ENCODE measurements around the gene MGME1.

GRCh38 chr20:17950670-17951069 lies 18.1 kb upstream of the MGME1 start:
- TF ChIP-seq SP140L (CRISPR knock-in tag; IDR thresholded peaks at IDR 0.05; ENCODE audit: borderline replicate concordance) (no peak), NR2C2 (CRISPR knock-in tag; IDR thresholded peaks at IDR 0.05; ENCODE audit: borderline replicate concordance) (no peak), PREB (CRISPR knock-in tag; IDR thresholded peaks at IDR 0.05) (no peak), ZNF17 (CRISPR knock-in tag; IDR thresholded peaks at IDR 0.05) (no peak), ZNF280D (CRISPR knock-in tag; IDR thresholded peaks at IDR 0.05) (no peak), ZNF354B (CRISPR knock-in tag; IDR thresholded peaks at IDR 0.05) (no peak), CTCF (CRISPR knock-in tag; IDR thresholded peaks at IDR 0.05) (no peak), MLXIP (CRISPR knock-in tag; IDR thresholded peaks at IDR 0.05; ENCODE audit: borderline replicate concordance) (no peak), CEBPB (IDR thresholded peaks at IDR 0.05; ENCODE audit: borderline replicate concordance, low read depth, low read length) (no peak)

Measured in HepG2 (cell line).